Stimulated activated CD8-positive, alpha-beta memory T cell treated with anti-CD3 and anti-CD28 coated beads, Interleukin-15, amount 100 ng/mL, for 24 hours (primary cell): ENCODE results near the gene F2R.
"Not testable (repeated sequence)": the region's sequence is repeated elsewhere in the genome, so short reads cannot be mapped to it uniquely, and the experiment has no call there.

ENCODE experiments used
- DNase-seq: peaks from one replicate; pipeline ENCODE4 v3.0.0-alpha.2; 2020; ENCODE audit warnings: low read depth

The F2R gene

GRCh38 chr5:76720988-76721569 lies 5.2 kb downstream of the F2R start:
- no peak for DNase-seq

GRCh38 chr5:76723266-76723665 lies 7.3 kb downstream of the F2R start:
- DNase-seq: no peak

- DNase-seq: no peak
Observed at GRCh38 chr5:76723906-76724305, 8.0 kb downstream of the F2R start.

GRCh38 chr5:76724871-76725270 lies 8.9 kb downstream of the F2R start:
- no peak for DNase-seq

GRCh38 chr5:76728965-76729364 lies 13.0 kb downstream of the F2R start:
- DNase-seq: no peak

- DNase-seq: no peak
Observed at GRCh38 chr5:76729373-76730290, 13.7 kb downstream of the F2R start.

- DNase-seq: no peak
Observed at GRCh38 chr5:76732405-76733048, 16.6 kb downstream of the F2R start.

GRCh38 chr5:76733049-76733417 lies 17.1 kb downstream of the F2R start:
- DNase-seq: no peak

- DNase-seq: no peak
Observed at GRCh38 chr5:76735762-76736545, 20.0 kb downstream of the F2R start.

GRCh38 chr5:76736679-76737556 lies 21.0 kb downstream of the F2R start:
- no peak for DNase-seq

GRCh38 chr5:76737846-76738245 lies 21.9 kb downstream of the F2R start:
- DNase-seq: no peak

- DNase-seq: not testable (repeated sequence)
Observed at GRCh38 chr5:76741506-76741905, 25.6 kb downstream of the F2R start.

- DNase-seq: no peak
Observed at GRCh38 chr5:76742583-76742982, 26.7 kb downstream of the F2R start.

- DNase-seq: no peak
Observed at GRCh38 chr5:76744632-76745031, 28.7 kb downstream of the F2R start.

- DNase-seq: no peak
Observed at GRCh38 chr5:76745670-76746069, 29.7 kb downstream of the F2R start.

GRCh38 chr5:76746677-76747076 lies 30.8 kb downstream of the F2R start:
- no peak for DNase-seq

GRCh38 chr5:76747706-76748105 lies 31.8 kb downstream of the F2R start:
- no peak for DNase-seq

GRCh38 chr5:76751291-76751690 lies 35.4 kb downstream of the F2R start:
- no peak for DNase-seq

- DNase-seq: no peak
Observed at GRCh38 chr5:76754668-76755078, 38.7 kb downstream of the F2R start.

- DNase-seq: no peak
Observed at GRCh38 chr5:76755779-76756637, 40.1 kb downstream of the F2R start.
